HL-60 (cell line): ENCODE results near the gene GTF2I.

ENCODE experiments used
- GABPA ChIP-seq: IDR thresholded peaks from 2 replicates; pipeline ENCODE4 v1.6.1; 2012; ENCODE audit warnings: low read depth
- POLR2AphosphoS5 ChIP-seq: IDR thresholded peaks from 2 replicates; pipeline ENCODE4 v1.6.1; 2012; ENCODE audit warnings: low read depth
- SPI1 ChIP-seq: IDR thresholded peaks from 2 replicates; pipeline ENCODE4 v1.6.1; 2012; ENCODE audit warnings: low read depth, mild to moderate bottlenecking, borderline replicate concordance
- TF ChIP-seq, protein P1 (sequence below): IDR thresholded peaks from one replicate; pipeline ENCODE4 v1.5.1; 2011; ENCODE audit warnings: low read length, control low read depth, inconsistent platforms; ENCODE audit not compliant: insufficient read depth
- TF ChIP-seq, protein P2 (sequence below): IDR thresholded peaks from 2 replicates; pipeline ENCODE4 v1.6.1; 2012; ENCODE audit warnings: low read depth; ENCODE audit not compliant: insufficient replicate concordance

DNA sequence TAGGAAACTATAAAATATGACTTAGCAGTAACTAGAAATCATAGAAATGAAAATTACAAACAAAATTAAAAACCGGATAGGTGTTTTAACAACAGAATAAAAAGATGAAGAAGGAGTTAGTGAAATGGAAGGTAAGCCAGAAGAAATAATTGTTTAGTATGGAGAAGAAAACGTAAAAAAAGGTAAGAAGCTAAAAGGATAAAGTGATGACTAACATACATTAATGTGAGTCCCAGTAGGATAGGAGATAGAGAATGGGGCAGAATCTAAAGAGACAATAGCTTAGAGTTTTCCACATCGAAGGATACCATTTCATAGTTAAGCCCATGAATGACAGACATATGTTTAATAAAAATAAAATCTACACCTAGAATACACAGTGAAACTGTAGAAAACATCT lies 25.3 kb downstream of the GTF2I start:
- TF ChIP-seq, protein P1, sequence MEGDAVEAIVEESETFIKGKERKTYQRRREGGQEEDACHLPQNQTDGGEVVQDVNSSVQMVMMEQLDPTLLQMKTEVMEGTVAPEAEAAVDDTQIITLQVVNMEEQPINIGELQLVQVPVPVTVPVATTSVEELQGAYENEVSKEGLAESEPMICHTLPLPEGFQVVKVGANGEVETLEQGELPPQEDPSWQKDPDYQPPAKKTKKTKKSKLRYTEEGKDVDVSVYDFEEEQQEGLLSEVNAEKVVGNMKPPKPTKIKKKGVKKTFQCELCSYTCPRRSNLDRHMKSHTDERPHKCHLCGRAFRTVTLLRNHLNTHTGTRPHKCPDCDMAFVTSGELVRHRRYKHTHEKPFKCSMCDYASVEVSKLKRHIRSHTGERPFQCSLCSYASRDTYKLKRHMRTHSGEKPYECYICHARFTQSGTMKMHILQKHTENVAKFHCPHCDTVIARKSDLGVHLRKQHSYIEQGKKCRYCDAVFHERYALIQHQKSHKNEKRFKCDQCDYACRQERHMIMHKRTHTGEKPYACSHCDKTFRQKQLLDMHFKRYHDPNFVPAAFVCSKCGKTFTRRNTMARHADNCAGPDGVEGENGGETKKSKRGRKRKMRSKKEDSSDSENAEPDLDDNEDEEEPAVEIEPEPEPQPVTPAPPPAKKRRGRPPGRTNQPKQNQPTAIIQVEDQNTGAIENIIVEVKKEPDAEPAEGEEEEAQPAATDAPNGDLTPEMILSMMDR = no peak
- TF ChIP-seq, protein P2, sequence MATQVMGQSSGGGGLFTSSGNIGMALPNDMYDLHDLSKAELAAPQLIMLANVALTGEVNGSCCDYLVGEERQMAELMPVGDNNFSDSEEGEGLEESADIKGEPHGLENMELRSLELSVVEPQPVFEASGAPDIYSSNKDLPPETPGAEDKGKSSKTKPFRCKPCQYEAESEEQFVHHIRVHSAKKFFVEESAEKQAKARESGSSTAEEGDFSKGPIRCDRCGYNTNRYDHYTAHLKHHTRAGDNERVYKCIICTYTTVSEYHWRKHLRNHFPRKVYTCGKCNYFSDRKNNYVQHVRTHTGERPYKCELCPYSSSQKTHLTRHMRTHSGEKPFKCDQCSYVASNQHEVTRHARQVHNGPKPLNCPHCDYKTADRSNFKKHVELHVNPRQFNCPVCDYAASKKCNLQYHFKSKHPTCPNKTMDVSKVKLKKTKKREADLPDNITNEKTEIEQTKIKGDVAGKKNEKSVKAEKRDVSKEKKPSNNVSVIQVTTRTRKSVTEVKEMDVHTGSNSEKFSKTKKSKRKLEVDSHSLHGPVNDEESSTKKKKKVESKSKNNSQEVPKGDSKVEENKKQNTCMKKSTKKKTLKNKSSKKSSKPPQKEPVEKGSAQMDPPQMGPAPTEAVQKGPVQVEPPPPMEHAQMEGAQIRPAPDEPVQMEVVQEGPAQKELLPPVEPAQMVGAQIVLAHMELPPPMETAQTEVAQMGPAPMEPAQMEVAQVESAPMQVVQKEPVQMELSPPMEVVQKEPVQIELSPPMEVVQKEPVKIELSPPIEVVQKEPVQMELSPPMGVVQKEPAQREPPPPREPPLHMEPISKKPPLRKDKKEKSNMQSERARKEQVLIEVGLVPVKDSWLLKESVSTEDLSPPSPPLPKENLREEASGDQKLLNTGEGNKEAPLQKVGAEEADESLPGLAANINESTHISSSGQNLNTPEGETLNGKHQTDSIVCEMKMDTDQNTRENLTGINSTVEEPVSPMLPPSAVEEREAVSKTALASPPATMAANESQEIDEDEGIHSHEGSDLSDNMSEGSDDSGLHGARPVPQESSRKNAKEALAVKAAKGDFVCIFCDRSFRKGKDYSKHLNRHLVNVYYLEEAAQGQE = no peak
- no peak for TF ChIP-seq POLR2AphosphoS5
- no peak for TF ChIP-seq SPI1
- no peak for TF ChIP-seq GABPA
